ENCODE measurements around the gene PEX11A.

GRCh38 chr15:89632563-89633430 lies 57.8 kb downstream of the PEX11A start:
- TF ChIP-seq CTCF (IDR thresholded peaks at IDR 0.05): no peak
- no peak for TF ChIP-seq POLR2A (IDR thresholded peaks at IDR 0.05)
- TF ChIP-seq EP300 (IDR thresholded peaks at IDR 0.05): no peak
